ENCODE measurements around the gene YTHDC2. TPM values are rescaled to one million over a fixed set of nuclear protein-coding genes. Genes with fewer than 3 reads are reported as not detected.

Gene YTHDC2
- total and polyA plus RNA-seq, 4 donors: 6.2 to 32.9 (median 14.8) TPM

DNA sequence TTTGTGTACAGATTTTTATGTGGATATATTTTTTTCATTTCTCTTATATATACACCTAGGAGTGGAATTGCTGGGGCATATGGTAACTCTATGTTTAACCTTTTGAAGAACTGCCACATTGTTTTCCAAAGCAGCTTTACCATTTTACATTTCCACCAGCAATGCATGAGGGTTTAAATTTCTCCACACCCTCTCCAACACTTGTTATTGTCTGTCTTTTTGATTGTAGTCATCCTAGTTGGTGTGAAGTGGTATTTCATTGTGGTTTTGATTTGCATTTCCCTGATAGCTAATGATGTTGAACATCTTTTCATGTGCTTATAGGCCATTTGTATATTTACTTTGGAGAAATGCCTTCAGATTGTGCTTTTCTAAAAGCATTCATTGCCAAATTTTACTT lies 39.1 kb downstream of the YTHDC2 start:
- Histone ChIP-seq H3K36me3 (ENCODE audit: control insufficient read depth in 4 of 4, insufficient read depth in 3 of 4, low read depth in 1 of 4, low read length in 3 of 4) (peaks cover 3 to 37% (median 21%) of the 10 kb centered on the region in 4 donors), H3K4me1 (ENCODE audit: control insufficient read depth in 4 of 4, insufficient read depth in 4 of 4, low read length in 3 of 4) (no peaks in the 10 kb centered on the region), H3K27ac (ENCODE audit: low read depth in 1 of 2, low read length in 2 of 2) (no peak overlapping the region), H3K9me3 (ENCODE audit: control insufficient read depth in 4 of 4, low read length in 3 of 4) (no peaks in the 10 kb centered on the region), H3K27me3 (ENCODE audit: control insufficient read depth in 4 of 4, insufficient read depth in 4 of 4, low read length in 3 of 4) (no peaks in the 10 kb centered on the region), H3K9ac (ENCODE audit: low read depth in 1 of 2, low read length in 2 of 2) (no peak overlapping the region), H3K4me3 (ENCODE audit: low read depth in 1 of 3, low read length in 3 of 3) (no peak overlapping the region)
- no peak for DNase-seq (ENCODE audit: low spot score)
- no peak for TF ChIP-seq RAD21 (IDR thresholded peaks at IDR 0.05)
- TF ChIP-seq GABPA (IDR thresholded peaks at IDR 0.05 in 1 of 2, conservative IDR thresholded peaks at IDR 0.05 in 1 of 2): no peak
- TF ChIP-seq, protein P1, sequence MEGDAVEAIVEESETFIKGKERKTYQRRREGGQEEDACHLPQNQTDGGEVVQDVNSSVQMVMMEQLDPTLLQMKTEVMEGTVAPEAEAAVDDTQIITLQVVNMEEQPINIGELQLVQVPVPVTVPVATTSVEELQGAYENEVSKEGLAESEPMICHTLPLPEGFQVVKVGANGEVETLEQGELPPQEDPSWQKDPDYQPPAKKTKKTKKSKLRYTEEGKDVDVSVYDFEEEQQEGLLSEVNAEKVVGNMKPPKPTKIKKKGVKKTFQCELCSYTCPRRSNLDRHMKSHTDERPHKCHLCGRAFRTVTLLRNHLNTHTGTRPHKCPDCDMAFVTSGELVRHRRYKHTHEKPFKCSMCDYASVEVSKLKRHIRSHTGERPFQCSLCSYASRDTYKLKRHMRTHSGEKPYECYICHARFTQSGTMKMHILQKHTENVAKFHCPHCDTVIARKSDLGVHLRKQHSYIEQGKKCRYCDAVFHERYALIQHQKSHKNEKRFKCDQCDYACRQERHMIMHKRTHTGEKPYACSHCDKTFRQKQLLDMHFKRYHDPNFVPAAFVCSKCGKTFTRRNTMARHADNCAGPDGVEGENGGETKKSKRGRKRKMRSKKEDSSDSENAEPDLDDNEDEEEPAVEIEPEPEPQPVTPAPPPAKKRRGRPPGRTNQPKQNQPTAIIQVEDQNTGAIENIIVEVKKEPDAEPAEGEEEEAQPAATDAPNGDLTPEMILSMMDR (IDR thresholded peaks at IDR 0.05; ENCODE audit: low read depth, low read length, missing input control): no peak
- TF ChIP-seq, protein P2, sequence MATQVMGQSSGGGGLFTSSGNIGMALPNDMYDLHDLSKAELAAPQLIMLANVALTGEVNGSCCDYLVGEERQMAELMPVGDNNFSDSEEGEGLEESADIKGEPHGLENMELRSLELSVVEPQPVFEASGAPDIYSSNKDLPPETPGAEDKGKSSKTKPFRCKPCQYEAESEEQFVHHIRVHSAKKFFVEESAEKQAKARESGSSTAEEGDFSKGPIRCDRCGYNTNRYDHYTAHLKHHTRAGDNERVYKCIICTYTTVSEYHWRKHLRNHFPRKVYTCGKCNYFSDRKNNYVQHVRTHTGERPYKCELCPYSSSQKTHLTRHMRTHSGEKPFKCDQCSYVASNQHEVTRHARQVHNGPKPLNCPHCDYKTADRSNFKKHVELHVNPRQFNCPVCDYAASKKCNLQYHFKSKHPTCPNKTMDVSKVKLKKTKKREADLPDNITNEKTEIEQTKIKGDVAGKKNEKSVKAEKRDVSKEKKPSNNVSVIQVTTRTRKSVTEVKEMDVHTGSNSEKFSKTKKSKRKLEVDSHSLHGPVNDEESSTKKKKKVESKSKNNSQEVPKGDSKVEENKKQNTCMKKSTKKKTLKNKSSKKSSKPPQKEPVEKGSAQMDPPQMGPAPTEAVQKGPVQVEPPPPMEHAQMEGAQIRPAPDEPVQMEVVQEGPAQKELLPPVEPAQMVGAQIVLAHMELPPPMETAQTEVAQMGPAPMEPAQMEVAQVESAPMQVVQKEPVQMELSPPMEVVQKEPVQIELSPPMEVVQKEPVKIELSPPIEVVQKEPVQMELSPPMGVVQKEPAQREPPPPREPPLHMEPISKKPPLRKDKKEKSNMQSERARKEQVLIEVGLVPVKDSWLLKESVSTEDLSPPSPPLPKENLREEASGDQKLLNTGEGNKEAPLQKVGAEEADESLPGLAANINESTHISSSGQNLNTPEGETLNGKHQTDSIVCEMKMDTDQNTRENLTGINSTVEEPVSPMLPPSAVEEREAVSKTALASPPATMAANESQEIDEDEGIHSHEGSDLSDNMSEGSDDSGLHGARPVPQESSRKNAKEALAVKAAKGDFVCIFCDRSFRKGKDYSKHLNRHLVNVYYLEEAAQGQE (IDR thresholded peaks at IDR 0.05): no peak
- TF ChIP-seq SP1 (IDR thresholded peaks at IDR 0.05): no peak

DNA sequence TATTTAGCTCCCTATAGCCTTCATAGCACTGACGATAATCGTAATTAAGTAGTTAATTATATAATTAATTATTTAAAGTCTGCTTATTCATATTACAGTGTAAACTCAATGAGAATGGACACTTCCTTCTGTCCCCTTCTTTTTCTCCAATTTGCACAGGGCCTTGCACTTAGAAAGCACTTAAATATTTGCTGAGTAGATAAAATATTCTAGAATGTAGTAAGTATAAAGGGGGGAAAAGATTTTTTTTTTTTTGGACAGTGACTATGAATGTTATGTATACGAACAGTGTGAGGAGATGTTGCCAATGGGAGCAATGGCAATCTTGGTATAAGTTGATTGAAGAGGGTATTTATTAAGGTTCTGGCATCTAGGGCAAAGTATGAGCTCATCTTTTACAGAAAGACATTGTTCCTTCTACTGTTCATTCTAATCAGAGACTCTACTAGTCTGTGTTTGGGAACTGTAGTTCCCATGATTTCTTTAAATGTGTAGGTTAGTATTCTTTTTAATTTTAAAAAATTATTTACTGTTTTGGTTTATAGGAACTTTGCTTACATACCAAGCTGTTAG lies 49.4 kb downstream of the YTHDC2 start:
- Histone ChIP-seq H3K4me3 (ENCODE audit: low read depth in 1 of 3, low read length in 3 of 3) (no peak overlapping the region), H3K27ac (ENCODE audit: low read depth in 1 of 2, low read length in 2 of 2) (no peak overlapping the region), H3K27me3 (ENCODE audit: control insufficient read depth in 4 of 4, insufficient read depth in 4 of 4, low read length in 3 of 4) (no peaks in the 10 kb centered on the region), H3K4me1 (ENCODE audit: control insufficient read depth in 4 of 4, insufficient read depth in 4 of 4, low read length in 3 of 4) (no peaks in the 10 kb centered on the region), H3K9me3 (ENCODE audit: control insufficient read depth in 4 of 4, low read length in 3 of 4) (no peaks in the 10 kb centered on the region), H3K9ac (ENCODE audit: low read depth in 1 of 2, low read length in 2 of 2) (no peak overlapping the region), H3K36me3 (ENCODE audit: control insufficient read depth in 4 of 4, insufficient read depth in 3 of 4, low read depth in 1 of 4, low read length in 3 of 4) (peaks cover 8 to 47% (median 18%) of the 10 kb centered on the region in 4 donors)
- no peak for DNase-seq (ENCODE audit: low spot score)
- 98% methylated on average over 3 of the region's 3 CpGs for WGBS
- TF ChIP-seq YY1 (IDR thresholded peaks at IDR 0.05) (no peak), FOXA2 (IDR thresholded peaks at IDR 0.05) (no peak), NR2F2 (IDR thresholded peaks at IDR 0.05) (no peak), SP1 (IDR thresholded peaks at IDR 0.05) (no peak), RXRA (IDR thresholded peaks at IDR 0.05) (no peak), HNF4A (conservative IDR thresholded peaks at IDR 0.05) (no peak), EGR1 (IDR thresholded peaks at IDR 0.05; ENCODE audit: low read depth in 2 of 2) (no peak), JUND (IDR thresholded peaks at IDR 0.05) (no peak)
- TF ChIP-seq, protein P2 (IDR thresholded peaks at IDR 0.05): no peak
- TF ChIP-seq, protein P3, sequence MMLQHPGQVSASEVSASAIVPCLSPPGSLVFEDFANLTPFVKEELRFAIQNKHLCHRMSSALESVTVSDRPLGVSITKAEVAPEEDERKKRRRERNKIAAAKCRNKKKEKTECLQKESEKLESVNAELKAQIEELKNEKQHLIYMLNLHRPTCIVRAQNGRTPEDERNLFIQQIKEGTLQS (IDR thresholded peaks at IDR 0.05): no peak
- TF ChIP-seq, protein P4, sequence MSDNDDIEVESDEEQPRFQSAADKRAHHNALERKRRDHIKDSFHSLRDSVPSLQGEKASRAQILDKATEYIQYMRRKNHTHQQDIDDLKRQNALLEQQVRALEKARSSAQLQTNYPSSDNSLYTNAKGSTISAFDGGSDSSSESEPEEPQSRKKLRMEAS (IDR thresholded peaks at IDR 0.05): no peak
- TF ChIP-seq, protein P1 (IDR thresholded peaks at IDR 0.05; ENCODE audit: low read depth, low read length, missing input control): no peak
